Activated CD8-positive, alpha-beta memory T cell treated with anti-CD3 and anti-CD28 coated beads, Interleukin-2, amount 50 U/mL, for 1 hour (primary cell): ENCODE results near the gene BATF3.
"Not testable (repeated sequence)": the region's sequence is repeated elsewhere in the genome, so short reads cannot be mapped to it uniquely, and the experiment has no call there.

Experiments used
- DNase-seq: peaks from one replicate; pipeline ENCODE4 v3.0.0-alpha.2; 2020; ENCODE audit errors: extremely low read depth

BATF3 gene

GRCh38 chr1:212658250-212658649 is 41.4 kb downstream of the BATF3 start:
- DNase-seq, result not testable (repeated sequence)

- DNase-seq, result no peak
Observed at GRCh38 chr1:212656730-212657129, 42.9 kb downstream of the BATF3 start.

DNA sequence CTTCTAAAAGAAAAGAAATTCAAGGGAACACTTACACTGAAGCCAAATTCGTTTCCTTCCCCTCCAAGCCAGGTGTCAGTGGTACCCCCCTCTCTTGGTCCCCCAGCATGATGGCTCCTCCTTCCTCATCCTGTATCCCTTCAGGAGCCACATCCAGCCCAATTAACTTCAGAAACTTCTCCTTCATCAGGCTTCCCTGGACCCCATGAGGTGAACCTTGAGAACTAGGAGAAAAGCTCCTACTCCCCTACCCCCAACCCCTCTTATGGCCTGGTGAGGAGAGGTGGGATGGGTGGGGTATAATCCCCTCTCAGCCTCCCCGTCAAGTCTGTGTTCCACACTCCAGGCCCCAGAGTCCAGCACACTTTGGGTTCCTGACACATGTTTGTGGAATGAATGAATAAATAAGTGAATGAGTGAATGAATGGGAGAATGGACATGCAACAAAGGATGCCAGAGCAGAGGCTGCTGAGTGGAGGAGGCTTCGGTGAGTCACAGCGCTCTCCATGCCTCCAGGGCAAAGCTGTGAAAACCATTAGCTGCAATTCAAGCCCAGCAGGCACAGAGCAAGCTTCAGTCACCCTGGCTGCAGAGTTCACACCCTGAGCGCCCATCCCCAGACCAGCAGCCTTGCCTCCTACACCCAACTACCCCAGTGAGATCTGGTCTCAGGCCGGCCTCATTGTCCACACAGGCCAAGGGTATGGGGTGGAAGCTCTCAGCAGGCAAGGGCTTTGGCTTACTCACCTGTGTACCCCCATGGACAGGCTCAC is 43.8 kb downstream of the BATF3 start:
- no peak for DNase-seq

- DNase-seq, result no peak
Observed at GRCh38 chr1:212652609-212653008, 47.0 kb downstream of the BATF3 start.

DNA sequence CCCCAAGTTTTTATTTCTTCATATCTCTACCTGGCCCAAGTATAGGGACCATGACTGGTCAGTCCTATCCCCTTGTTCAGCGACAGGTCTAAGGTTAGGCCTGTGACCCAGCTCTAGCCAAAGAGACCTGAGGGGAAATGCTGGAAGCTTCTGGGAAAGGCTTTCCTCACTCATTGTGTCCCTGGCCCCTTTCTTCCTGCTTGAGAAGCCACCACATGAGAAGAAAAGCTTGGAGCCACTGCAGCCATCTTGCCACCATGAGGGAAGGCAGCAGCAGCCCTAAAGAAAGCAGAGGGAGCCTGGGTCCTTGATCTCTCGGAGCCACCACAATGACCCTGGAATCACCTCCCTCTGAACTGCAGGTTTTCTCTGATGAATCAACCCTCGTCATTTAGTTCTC is 47.7 kb downstream of the BATF3 start:
- no peak for DNase-seq

DNA sequence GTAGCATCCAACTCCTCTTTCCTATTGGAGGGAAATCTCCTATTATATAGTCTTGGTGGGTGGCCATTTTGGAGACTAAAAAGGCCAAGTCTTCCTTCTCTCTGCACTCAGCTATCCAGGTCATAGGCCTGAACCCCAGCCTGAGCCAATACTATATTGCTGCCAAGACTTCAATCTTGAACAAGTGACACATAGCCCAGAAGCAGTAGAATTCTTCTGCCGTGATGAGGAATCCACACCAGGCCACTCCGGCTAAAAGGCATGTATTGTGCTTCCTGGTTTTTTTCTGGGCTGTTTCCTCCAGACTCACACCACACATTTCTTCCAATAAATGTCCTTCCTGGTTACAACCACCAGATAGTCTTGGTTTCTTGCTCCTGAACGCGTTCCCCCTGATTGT is 48.1 kb downstream of the BATF3 start:
- no peak for DNase-seq

- DNase-seq, result no peak
Observed at GRCh38 chr1:212650228-212650627, 49.4 kb downstream of the BATF3 start.

GRCh38 chr1:212649020-212649419 is 50.6 kb downstream of the BATF3 start:
- DNase-seq, result no peak

DNA sequence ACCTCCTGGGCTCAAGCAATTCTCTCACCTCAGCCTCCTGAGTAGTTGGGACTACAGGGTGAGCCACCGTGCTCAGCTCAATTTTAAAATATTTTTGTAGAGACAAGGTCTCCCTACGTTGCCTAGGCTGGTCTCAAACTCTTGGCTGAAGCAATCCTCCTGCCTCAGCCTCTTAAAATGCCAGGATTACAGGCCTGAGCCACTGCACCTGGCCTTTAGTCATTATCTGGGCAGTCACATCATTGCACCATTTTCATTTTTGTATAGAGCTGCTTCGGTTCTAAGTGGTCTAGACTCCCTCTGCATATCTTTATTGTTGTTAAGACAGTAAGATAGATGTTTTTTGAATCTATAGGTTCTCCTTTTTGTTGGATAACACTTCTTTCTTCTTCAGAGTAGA is 51.2 kb downstream of the BATF3 start:
- no peak for DNase-seq

GRCh38 chr1:212647004-212647403 is 52.6 kb downstream of the BATF3 start:
- DNase-seq, result no peak

DNA sequence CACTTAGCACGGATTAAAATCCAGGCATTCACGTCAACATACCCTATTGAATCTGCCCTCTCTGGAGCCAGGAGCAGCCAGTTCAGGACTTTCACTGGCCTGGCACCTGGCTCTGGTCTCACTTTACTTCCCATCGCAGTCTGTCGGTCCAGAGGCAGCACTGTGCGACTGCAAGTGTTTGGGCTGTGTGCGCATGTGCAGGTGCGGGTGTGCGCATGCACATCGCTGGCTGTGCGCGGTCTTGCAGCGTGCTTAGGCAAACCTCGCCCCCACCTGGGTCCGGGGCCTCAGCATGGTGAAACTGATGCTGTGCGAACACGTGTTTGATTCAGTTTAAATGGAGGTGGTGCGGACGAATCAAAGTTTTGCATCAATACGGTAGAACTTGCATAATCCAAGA is 53.1 kb downstream of the BATF3 start:
- DNase-seq, result no peak

GRCh38 chr1:212645546-212646543 is 53.8 kb downstream of the BATF3 start:
- DNase-seq, result no peak

DNA sequence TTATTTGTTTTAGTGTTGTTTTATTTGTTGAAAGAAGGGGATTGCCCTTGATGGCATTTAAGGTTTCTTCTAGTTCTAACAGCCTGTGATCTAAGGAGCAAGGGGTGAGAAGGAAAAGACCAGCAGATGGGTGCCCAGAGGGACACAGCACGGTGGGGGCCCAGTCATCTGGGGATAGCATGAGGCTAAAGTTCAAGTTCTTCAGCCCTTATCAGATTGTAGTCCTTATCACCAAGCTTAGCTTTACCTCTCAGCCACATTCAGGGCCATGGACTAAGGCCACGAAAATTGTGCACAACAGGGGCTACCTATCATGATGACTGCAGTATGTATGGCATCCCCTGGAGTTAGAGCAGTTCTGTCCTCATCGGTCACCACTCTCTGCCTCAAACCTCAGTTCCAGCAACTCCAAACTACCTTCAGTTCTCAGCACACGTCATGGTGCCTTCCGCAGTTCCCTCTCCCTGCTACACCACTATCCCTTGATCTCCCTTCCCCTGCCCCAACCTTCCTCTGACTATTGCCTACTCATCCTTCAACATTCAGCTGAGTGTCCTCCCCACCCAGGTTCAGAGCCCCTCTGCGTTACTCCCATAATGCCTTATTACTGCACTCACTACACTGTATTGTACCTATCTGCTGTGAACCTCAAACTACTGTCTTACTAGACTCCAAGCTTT is 54.6 kb downstream of the BATF3 start:
- no peak for DNase-seq

- DNase-seq, result no peak
Observed at GRCh38 chr1:212643877-212644276, 55.8 kb downstream of the BATF3 start.

GRCh38 chr1:212641956-212642355 is 57.7 kb downstream of the BATF3 start:
- DNase-seq, result no peak

DNA sequence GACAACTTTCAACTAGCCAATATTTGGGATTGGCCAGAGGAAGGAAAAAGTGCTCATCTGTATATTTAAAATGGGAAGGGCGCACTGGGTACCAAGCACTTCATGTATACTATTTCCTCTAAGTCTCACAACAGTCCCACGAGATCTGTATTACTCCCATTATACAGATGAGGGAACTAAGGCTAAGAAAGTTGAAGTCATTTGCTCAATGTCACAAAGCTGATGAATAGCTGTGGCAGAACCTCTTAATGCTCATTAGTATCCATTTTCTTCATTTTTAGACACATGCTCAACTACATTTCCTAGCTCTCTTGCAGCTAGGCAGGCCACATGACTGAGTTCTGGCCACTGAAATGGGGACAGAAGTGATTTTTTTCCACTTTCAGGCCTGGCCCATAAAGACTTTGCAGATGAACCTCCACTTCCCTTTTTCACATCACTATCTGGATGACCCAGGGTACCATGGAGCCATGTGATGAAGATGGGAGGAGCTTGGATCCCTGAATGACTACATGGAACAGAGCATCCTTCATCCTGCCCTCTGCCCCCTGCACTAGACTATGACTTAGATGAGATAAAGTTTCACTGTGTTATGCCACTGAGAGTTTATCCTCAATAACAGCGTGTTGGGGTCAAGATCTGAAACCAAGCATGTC is 59.3 kb downstream of the BATF3 start:
- no peak for DNase-seq

GRCh38 chr1:212639524-212639923 is 60.1 kb downstream of the BATF3 start:
- not testable (repeated sequence) for DNase-seq

DNA sequence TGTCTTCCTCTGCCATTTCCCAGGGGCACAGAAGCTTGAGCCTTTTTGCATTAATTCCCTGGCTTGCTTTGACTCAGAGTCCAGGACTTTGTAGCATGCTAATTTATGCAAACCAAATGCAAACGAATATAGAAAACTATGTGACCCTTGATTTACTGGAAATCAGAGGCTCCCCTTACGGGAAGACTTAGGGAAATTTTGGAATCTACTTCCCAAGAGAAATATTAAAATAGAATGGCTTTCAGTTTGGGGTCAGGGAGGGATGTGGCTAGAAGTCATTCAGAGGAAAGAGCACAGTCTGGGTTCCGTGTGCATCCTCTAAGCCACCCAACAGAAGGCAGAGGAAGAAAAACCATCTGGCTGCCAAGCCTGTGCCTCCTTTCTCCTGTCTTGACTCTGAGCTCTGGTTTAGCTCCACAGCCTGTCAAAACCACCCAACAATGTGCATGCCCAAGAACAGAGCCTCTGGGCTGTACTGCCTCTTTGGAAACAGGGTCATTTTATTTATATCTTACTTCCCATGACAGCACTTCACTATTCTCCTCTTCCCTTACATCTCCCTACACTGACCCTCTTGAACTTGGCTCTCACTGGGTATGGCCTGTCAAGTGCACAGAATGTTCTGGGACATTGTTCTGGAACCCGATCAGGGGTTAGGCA is 61.0 kb downstream of the BATF3 start:
- no peak for DNase-seq

DNA sequence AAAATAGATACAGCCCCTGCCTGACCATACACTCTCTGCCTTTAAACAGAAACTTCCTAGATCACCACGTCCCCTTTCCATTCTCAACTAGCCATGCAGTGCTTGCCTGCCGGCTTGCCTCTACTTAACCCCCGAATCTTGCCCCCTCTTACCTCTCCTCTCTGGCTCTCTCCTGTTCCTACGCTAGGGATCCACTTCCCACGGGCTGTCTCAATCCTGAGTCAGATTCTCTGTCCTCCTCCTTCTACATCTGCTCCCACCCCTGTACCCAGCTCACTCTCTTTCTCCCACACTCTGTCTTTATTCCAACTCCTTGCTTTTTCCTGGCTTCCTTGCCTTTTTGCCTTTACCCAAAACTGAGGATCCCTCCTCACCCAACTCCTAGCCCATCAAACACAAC is 61.7 kb downstream of the BATF3 start:
- no peak for DNase-seq
